Muscle of back (tissue), 11 donors: Measurements from ENCODE around the gene AXL. TPM values are rescaled to one million over a fixed set of nuclear protein-coding genes. Genes with fewer than 3 reads are reported as not detected.
A peak's percentile ranks its signal among the peaks of the same experiment; 100 is the strongest.
"Not testable (repeated sequence)": the region's sequence is repeated elsewhere in the genome, so short reads cannot be mapped to it uniquely, and the experiment has no call there.

ENCODE experiments used
- DNase-seq, 3 donors: peaks; one replicate each; pipeline versions ENCODE4 v3.0.0 to v3.0.0-alpha.2; 2013
- polyA plus RNA-seq, 10 donors: library from polyadenylated mRNA; unstranded; fragments of 120-200 nt; gene quantifications; one replicate each; pipeline ENCODE4 v1.2.1, GENCODE V29; 2013; ENCODE audit not compliant: insufficient read length in 10 of 10

AXL gene
- polyA plus RNA-seq, 10 donors, result 23.4 to 37.7 (median 28.1) TPM

DNA sequence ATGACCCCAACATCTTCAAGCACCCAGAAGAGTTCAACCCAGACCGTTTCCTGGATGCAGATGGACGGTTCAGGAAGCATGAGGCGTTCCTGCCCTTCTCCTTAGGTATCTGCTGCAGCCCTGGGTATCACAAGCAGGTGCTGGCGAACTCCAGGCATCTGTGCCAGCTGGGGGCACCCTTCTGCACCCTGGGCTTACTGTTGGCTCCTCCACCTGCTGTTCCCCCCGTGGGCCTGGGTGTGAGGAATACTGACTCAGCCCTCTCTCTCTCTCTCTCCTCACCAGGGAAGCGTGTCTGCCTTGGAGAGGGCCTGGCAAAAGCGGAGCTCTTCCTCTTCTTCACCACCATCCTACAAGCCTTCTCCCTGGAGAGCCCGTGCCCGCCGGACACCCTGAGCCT, 13.0 kb upstream of the AXL start:
- no peak for DNase-seq

DNA sequence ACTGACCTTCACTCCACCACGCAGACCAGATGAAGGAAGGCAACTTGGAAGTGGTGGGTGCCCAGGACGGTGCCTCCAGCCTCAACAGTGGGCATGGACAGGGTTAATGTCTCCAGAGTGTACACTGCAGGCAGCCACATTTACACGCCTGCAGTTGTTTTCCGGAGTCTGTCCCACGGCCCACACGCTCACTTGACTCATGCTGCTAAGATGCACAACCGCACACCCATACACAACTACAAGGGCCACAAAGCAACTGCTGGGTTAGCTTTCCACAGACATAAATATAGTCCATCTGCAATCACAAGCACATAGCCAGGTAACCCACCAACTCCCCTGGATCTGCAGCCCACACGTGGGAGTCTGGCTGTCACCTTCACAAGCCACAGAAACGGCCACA, 12.6 kb upstream of the AXL start:
- DNase-seq, result no peak

DNA sequence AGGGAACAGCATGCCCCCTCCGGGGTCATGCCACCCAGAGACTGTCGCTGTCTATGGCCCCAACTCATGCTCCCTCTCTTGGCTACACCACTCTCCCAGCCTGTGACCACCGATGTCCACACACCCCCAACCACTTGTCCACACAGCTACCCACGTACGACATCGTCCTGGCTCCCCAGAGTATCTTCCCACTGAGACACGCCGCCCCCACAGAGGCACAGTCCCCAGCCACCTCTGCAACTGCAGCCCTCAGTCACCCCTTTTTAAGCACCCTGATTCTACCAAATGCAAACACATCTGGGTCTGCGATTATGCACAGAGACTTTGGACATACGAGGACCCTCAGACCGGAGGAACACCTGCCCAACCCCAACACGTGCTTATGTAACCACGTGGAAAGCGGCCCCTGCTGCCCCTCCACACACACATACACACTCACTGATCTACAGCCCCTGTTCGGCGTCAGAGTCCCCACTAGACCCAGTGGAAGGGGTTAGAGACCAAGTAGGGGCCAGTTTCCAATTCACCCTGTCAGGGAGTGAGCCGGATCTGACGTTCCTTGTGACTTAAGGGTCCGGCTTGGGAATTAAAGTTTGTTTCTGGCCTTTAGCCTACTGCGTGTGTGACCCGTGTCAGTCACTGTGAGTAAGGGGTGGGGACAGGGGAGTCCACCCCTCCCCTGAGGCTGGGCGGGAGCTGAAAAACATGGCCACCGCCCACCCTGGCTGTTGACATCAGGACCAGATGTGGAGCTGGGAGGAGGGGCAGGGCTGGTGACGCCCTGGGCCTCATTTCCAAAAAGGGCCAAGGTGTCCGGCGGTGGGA, 11.9 kb upstream of the AXL start:
- DNase-seq, result peak; percentile 53 to 91 (median 81)

DNA sequence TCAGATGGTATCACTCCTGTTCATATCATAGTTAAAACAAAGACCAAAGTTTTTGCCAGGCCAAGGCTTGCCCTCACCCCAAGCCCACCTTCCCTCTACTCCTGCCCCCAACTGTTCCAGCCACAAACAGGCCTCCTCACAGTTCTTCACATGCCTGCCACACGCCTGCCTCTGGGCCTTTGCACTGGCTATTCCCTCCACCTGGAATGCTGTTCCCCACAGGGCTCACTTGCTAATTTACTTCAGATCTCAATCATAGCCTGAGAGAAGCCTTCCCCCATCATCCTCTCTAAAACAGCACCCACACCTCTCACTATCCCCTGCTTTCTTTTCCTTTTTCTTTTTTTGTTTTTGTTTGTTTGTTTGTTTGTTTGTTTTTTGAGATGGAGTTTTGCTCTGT, 4.9 kb upstream of the AXL start:
- no peak for DNase-seq

DNA sequence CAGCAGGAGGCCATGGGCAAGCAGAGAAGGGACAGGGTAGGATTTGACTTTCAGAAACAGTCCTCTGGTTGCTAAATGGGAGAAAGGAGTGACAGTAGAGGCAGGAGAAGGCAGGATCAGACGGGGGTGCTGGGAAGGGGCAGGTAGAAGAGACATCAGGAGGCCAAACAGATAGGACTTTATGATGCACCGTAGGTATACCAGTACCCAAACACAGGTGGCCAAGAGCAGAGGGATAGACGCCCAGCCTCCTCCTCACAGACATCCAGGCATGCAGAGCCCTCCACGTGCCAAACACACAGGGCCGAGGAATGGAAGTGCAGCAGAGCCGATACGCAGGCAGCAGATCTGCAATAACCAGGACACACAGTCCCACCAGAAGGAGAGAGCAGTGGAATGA, 1.3 kb upstream of the AXL start:
- no peak for DNase-seq

DNA sequence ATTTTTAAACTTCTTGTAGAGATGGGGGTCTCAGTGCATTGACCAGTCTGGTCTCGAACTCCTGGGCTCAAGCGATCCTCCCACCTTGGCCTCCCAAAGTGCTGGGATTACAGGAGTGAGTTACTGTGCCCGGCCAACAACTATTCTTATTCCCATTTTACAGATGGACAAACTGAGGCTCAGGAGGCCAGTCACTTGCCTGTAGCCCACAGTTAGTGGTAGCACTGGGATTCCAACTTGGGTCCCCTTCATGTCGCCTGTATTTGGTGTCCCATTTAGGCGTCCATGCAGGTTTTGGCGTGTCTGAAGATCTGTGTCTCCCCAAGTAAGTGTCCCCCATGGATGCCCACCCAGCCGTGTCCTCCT, 791 bp upstream of the AXL start:
- DNase-seq, result no peak

DNA sequence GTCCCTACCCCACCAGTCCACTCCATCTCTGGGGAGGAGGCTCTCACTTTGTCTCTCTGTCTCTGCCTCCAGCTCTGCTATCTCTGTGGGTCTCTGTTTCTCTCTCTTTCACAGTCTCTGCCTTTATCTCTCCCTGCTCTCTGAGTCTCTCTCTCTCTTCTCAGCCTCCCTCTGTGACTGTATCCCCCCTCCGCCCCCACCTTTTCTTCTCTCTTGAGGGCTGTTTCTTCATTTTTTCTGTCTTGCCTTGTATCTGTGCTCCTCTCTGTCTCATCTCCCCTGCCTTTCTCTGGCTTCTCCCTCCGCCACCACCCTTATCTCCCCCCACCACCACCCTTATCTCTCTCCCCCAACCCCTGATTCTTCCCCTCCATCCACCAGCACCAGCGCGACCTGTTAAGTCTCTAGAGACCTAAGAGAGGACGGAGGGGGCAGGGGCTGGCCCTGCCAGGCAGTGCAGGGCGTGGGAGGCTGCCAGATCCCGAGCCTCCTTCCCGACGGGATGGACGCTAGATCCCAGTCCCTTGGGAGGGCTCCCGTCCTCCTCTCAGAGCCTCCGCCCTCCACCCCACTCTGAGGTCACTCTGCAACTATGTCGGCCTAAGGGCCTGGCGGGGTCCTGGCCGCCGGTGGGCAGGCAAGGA, 1.0 kb downstream of the AXL start:
- DNase-seq, result peak in 1 of 3 donors; percentile 42

DNA sequence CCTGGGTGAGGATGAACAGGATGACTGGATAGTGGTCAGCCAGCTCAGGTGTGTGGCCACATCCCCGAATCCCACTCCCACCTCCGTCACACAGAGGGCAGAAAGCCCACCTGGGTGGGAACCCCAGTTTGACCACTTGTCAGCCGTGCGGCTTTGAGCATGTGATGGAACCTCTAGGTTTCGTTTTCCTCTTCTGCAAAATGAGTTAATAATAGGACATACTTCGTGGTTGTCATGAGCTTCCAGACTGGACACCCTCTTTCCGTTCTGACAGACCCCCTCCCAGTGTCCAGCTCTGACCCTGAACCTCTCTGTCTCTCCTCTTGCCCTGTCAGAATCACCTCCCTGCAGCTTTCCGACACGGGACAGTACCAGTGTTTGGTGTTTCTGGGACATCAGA, 1.8 kb downstream of the AXL start:
- no peak for DNase-seq

DNA sequence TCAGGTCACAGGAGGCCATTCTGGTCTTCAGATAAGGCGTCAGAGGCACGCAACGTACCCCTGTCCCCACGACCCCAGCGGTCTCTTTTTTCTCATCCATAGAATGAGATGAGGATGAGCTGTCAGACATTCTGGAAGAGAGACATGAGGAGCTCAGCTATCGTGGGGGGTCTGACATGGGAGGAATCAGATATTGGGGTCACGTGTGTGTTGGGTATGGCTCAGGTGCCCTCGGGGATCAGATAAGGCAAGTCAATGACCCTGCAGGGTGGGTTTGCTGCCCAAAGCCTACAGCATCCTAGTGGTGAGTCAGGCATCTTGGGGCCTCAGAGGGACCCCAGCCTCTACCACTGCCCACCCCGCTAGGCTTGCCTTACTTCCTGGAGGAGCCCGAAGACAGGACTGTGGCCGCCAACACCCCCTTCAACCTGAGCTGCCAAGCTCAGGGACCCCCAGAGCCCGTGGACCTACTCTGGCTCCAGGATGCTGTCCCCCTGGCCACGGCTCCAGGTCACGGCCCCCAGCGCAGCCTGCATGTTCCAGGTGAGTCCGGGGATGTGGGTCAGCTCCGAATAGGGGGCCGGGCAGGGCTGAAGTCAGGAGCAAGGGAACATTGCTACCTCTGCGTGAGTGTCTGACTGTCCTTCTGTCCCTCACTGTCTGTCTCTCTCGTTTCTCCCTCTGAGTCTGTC, 2.6 kb downstream of the AXL start:
- DNase-seq, result no peak

DNA sequence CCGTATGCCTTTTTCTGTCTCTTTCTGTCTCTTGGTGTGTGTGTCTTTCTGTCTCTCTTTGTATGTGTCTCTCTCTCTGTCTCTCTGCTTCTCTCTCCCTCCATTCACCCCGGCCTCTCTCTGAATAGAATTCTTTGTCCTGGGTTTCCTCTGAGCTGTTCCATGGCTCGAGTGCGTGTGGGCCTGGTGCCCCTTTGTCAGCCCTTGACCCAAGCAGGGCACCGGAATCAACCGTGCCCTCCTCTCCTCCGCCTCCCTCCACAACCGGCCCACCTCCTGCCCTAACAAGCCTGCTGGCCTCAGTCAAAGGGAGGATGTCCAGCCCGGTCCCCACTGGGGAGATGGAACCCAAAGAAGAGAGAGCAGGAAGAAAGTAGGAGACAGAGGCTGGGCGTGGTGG, 3.2 kb downstream of the AXL start:
- DNase-seq, result no peak

DNA sequence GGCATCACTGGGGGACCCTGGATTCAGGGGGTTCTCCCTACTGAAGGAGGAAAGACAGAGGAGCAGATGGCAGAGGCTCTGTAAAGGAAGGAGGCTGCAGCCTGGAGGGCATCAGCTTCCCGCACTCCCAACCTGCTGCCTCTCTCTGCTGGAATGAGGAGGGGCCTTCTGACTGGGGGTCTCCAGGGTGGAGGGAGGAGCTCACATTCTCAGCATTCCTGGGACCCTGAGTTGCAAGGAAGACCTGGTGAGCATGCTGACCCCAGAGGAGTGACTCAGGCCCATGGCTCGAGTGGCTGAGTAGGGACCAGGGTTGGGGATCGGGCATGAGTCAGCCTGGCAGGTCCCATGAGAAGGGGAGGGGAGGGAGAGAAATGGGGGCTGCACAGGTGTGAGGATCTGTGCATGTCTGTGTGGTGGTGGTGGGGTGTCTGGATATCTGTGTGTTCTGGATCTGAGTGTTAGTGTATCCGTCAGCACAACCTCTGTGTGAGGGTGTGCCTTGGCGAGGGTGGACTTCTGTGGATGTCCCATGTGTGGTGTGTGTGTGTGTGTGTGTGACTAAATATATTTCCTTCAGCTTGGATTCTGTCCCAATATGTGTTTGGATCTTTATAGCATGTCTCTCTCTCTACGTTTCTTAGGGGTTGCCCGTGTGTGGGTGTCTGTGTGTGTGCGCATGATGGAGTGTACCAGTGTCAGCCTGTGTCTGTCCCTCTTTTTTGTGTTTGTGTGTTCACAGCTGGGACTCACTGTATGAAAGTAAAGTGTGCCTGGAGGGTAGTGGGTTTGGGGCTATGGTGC, 4.6 kb downstream of the AXL start:
- peak in 1 of 3 donors; percentile 84 for DNase-seq

DNA sequence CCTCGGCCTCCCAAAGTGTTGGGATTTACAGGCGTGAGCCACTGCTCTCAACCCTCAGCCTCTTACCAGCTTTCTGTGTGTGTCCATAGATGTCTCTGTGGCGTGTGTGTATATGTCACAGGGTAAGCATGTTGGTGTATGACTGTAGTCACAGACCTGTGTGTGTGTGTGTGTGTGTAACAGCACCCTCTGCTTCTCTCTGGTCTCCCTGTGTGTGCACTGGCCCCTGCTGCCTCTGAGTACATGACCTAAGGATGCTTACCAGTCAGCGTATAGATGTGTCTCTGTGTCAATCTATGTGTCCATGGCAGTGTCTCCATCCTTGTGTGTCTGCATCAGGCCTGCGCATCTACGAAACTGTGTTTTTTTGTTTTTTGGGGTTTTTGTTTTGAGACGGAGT, 5.6 kb downstream of the AXL start:
- no peak for DNase-seq

DNA sequence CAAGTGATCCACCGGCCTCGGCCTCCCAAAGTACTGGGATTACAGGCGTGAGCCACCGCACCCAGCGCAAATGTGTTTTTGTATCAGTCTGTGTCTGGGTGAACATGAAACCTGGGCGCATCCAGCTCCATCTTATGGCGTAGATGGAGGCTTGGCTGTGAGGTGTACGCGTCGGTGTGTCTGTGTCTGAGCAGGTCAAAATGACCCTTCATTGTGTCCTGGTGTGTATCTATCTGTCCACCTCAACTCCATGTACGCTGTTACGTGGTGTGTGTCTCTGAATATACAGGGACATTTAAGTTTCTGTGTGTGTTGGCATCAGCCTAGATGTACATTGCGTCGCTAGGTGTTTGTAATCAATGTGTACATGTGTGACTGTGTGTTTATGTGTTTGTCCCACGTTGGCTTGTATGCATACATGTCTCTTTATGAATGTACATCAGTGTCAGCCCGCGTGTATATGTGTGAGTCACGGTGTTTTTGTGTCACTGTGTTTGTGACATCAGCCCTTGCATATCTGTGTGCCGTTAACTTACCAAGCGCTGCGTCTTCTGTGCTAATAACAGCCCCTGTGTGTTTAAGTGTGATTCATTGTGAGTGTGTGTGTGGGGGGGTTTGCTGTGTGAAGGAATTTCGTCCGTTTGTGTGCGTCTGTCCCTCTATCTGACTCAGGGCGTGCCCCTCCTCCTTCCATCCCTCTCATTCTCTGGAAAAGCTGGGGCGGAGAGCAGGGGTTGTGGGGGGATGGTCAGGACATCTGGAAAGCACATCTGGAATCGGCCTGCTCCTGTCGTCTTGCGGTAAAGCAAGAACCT, 6.4 kb downstream of the AXL start:
- DNase-seq, result peak; percentile 84 to 97 (median 93)

DNA sequence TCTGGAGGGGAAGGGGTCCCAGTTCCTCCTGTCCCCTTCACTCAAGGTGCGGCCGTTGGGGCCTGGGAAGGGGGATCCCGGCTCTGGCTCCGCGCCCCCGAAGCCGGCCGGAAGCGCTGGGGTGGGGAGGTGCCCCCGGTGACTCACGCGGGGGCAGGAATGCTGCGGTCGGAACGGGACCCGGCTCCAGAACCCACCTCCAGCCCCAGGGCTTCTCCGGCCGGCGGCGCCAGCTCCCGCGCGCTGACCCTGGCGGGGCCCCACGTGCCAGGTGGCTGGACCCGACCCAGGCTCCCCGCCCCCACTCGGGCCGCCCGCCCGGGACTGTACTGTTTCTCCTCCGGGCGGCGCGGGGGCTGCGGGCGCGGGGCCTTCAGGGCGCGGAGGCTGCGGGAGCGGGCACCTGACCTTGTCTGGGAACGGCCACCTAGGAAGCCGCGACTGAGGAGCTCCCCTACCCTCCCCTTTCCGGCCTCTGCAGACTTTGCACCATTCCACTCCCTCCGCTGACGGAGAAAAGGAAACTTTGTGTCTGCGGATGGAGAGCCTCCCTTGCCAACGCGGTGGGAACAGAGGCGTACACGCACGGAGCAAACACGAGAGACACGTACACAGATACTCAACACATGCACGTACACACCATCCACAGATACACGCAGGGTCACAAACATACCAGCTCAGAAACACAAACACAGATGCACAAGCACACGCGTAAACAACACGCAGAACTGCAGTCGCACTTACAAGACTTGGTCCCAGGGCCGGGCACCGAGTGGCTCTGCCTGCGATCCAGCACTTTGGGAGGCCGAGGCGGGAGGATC, 7.2 kb downstream of the AXL start:
- peak; percentile 64 to 85 (median 77) for DNase-seq

DNA sequence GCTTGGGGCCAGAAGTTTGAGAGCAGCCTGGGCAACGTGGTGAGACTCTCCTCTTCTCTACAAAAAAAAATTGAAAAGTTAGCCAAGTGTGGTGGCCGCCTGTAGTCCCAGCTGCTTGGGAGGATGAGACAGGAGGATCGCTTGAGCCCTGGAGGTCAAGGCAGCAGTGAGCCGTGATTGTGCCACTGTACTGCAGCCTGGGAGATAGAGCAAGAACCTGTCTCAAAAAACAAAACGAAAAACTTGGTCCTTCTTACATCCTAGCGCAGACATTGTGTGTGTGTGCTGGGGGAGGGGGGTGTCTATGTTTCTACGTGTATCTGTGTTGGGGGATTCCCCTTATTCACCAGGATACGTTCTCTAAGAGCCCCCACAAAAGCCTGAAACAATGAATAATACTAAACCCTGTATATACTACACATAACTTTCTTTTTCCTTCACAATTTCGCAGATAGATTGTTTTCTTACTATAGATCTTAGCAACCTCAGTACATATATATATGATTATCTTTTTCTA, 7.9 kb downstream of the AXL start:
- DNase-seq, result no peak

DNA sequence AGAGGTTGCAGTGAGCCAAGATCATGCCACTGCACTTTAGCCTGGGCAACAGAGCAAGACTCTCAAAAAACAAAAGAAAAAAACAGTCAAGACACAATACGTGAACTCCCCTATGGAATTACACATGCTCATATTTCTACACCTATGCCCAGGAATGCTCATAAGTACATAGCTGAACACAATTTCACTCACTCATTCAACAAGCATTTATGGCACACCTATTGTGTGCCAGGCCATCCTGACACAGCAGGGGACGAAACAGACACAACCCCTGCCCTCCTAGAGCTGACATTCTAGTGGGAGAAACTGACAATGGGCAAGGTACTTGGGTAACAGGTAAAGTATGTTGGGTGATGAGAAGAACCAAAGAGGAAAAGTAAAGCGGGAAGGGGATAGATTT, 9.5 kb downstream of the AXL start:
- no peak for DNase-seq

DNA sequence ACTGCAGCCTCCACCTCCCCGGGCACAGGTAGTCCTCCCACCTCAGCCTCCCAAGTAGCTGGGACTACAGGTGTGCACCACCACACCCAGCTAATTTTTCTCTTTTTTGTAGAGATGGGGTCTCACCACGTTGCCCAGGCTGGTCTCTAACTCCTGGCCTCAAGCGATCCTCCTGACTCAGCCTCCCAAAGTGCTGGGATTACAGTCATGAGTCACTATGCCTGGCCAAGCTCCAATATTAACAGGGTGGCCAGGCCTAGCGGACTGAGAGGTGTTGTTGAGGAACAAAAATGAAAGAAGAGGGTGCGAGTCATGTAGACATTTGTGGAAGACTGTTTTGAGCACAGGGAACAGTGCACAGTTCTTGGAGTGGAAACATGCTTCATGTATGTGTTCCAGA, 10.3 kb downstream of the AXL start:
- not testable (repeated sequence) for DNase-seq

DNA sequence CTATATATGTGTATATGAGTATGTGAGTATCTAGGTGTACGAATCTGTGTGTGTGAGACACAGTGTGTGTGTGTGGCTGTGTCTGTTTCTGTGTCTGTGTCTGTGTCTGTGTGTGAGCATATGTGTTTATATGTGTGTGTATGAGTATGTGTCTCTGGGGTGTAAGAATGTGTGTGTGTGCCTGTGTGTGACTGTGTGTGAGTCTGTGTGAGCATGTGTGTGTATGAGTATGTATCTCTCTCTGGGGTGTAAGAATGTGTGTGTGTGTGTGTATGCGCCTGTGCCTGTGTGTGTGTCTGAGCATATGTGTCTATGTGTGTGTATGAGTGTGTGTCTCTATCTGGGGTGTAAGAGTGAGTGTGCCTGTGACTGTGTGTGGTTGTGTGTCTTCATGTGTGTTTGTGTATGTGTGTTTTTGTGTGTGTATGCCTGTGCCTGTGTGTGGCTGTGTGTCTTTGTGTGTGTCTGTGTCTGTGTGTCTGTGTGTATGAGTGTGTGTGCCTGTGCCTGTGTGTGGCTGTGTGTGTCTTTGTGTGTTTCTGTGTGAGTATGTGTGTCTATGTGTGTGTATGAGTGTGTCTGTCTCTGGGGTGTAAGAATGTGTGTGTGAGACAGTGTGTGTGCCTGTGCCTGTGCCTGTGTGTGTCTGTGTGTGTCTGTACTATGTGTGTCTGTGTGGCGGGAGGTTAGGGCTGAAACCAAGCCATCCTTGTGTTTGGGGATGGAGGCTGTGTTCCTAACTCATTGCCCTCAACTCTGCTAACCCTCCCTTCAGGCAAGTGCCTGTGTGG, 11.2 kb downstream of the AXL start:
- no peak for DNase-seq

DNA sequence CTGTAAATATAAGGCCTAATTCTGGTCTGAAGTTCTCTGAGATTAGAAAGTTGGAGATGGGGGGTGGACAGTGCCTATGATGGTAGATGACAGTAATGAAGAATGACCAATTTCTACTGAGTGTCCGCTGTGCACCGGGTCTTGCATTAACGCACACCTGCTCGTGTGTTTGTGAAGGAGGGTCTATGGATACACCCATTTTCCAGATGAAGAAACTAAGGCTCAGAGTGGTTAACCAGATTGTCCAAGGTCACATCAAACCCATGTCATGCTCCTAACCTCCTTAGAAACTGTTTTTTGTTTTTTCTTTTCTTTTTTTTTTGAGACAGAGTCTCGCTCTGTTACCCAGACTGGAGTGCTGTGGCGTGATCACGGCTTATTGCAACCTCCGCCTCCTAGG, 13.7 kb downstream of the AXL start:
- no peak for DNase-seq
